NCI-H1105 treated with DMSO at 0.1 percent for 48 hours (cell line): ENCODE measurements around the gene EDC4.

Experiments used
- DNase-seq: peaks from one replicate; lab custom pipeline; 2025; lab: John Stamatoyannopoulos, UW

EDC4 gene

DNA sequence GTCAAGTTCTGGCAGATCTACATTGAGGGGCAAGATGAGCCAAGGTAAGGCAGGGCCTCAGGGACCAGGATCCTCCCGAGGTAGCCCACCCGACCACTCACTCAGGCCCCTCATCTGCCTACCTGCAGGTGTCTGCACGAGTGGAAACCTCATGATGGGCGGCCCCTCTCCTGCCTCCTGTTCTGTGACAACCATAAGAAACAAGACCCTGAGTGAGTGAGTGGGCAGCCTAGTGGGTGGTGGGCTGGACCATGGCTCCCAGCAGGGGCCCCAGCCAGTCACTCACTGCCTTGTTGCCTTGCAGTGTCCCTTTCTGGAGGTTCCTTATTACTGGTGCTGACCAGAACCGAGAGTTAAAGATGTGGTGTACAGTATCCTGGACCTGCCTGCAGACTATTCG lies 5.4 kb downstream of the EDC4 start:
- DNase-seq = no peak

GRCh38 chr16:67878846-67879245 lies 6.0 kb downstream of the EDC4 start:
- DNase-seq = no peak

GRCh38 chr16:67879462-67879861 lies 6.6 kb downstream of the EDC4 start:
- DNase-seq = no peak

GRCh38 chr16:67879936-67880335 lies 7.1 kb downstream of the EDC4 start:
- no peak for DNase-seq

GRCh38 chr16:67880584-67880983 lies 7.7 kb downstream of the EDC4 start:
- no peak for DNase-seq

- no peak for DNase-seq
These were observed 8.8 kb downstream of the EDC4 start for GRCh38 chr16:67881621-67882161.

GRCh38 chr16:67882374-67883145 lies 9.7 kb downstream of the EDC4 start:
- no peak for DNase-seq

DNA sequence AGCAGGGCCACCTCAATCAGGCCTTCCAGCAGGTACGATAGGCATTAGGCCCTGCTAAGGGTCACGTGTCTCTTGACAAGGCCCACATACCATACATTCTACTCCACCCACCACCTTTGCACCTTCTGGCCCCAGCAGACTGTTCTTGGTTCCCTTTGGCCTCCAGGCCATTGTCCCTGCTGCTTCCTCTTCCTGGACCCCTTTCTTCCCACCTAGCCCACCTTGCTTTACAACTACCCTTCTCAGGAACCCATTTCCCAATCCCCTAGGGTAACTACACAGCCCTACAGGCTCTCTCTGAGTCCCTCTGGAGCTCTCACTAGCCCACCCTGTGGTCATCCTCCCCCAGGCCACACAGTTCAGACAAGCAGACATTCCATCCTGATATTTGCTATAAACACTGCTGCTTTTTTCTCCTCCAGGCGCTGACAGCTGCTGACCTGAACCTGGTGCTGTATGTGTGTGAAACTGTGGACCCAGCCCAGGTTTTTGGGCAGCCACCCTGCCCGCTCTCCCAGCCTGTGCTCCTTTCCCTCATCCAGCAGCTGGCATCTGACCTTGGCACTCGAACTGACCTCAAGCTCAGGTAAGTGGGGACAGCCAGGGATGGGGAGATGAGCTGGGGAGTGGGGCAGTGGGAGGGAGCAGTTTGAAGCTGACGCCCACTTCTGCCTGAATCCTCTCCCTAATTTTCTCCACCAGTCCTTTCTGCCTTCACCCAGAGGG lies 10.5 kb downstream of the EDC4 start:
- no peak for DNase-seq

DNA sequence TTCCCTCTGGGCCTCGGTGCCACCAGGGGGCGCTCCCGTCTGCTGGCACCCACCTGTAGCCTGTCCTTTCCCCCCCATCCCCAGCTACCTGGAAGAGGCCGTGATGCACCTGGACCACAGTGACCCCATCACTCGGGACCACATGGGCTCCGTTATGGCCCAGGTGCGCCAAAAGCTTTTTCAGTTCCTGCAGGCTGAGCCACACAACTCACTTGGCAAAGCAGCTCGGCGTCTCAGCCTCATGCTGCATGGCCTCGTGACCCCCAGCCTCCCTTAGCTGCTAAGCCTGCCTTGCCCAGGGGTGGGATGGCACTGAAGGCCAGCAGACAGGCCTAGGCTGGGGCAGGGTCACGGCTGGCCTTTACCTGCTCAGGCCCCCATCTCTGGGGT lies 11.0 kb downstream of the EDC4 start:
- peak; percentile 20 for DNase-seq

DNA sequence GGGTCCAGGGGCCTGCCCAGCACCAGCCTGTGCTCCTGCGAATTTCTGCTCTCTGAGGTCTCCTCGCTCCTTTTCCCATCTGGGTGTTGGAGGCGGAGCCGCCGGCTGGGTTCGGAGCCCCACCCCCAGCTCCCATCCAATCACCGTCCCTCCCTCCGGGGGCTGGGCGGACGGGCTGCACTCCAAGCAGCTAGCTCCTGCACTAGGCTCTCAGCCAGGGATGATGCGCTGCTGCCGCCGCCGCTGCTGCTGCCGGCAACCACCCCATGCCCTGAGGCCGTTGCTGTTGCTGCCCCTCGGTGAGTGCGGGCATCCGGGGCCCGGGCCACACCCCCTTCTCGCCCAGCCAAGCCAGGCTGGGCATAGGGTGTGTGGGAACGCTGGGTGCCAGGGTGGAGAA lies 11.8 kb downstream of the EDC4 start, which contains the start of gene NRN1L:
Gene NRN1L (plus strand): TSS at position 202 of the 400 bp plus-strand sequence. CDS start 19 bp downstream, at position 221.
- DNase-seq = peak; percentile 68

GRCh38 chr16:67885545-67885944 lies 12.7 kb downstream of the EDC4 start:
- no peak for DNase-seq

GRCh38 chr16:67885976-67886375 lies 13.1 kb downstream of the EDC4 start:
- DNase-seq = no peak

GRCh38 chr16:67886387-67886786 lies 13.5 kb downstream of the EDC4 start:
- no peak for DNase-seq

DNA sequence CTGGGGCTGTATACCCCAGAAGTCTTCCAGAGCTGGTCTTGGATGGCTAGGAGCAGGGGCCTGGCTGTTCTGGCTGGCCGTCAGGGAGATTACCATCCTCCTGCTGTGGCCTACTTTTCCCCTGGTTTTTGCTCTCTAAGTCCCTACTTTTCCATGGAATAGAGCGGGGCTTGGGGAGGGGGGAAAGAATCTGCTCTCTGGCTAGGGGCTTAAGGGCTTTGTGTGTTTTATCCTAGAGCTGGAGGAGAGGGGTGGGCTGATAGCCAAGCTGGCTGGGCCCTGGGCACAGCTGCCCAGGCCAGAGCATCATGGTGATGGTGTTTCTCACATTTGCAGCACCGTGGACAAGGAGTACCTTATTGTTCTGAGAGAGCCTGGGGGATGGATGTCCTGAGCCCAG lies 15.5 kb downstream of the EDC4 start:
- DNase-seq = no peak

DNA sequence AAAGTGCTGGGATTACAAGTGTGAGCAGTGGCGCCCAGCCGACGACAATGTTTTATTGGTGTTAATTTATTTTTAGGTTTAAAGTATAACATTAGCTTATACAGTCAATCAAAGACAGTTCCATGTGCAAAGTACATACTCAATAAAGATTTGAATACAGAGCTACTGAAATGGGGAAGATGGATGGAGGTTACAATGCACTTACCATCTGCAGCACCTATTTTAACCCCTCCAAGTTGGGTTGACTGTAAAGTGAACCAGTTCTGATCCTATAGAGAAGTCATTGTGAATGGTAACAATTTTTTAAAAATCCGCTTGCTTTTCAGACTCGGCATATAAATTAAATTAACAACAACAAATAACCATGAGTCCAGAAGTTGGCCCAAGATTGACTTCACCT lies 19.5 kb downstream of the EDC4 start:
- no peak for DNase-seq

DNA sequence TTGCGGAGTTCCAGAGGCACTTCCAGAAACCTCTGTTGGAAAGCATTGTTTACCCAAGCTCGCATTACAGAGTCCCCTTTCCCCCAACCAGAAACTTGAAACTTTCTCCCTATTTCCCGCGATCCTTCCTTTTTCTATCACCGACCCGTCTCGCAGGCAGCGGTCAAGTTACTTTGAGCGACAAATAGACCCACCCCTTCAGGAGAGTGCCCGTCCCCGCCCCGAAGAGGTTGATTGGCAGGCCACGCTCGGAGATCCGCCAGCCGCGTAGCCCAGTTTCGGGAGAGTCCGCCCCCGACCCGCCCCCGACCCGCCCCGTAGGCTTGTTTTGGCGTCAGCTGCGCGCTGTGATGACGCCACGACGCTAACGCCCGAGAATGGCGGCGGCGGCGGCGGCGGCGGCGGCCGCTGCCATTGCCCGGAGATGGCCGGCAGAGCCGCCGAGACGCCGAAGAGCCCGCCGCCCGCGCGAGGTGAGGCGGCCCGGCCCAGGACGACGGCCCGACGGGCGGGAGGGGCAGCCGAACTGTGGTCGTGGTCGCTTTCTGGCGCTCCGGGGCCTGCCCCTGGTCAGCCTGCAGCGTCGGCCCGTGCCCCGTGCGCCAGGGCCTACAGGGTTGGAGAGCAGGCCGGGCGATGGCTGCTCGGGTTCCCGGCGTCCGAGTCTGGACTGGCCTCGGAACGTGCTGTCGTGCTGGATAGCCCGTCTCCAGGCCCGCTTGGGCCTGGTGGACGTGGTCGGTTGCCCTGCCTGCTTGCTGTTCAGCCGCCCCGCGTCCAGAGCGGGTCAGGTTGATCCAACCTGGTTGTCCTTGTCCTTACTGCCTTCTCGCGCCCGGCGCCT lies 20.3 kb downstream of the EDC4 start, which contains the start of gene PSKH1:
Gene PSKH1 (plus strand): TSS at position 356 of the 844 bp plus-strand sequence. CDS start 15,496 bp downstream, outside the sequence.
- peak; percentile 85 for DNase-seq

GRCh38 chr16:67893743-67894399 lies 21.0 kb downstream of the EDC4 start:
- DNase-seq = no peak

- DNase-seq = no peak
These were observed 24.4 kb downstream of the EDC4 start for GRCh38 chr16:67897231-67897630.

- no peak for DNase-seq
These were observed 28.9 kb downstream of the EDC4 start for GRCh38 chr16:67901734-67902133.

GRCh38 chr16:67902831-67903230 lies 30.0 kb downstream of the EDC4 start:
- DNase-seq = no peak

- DNase-seq = no peak
These were observed 34.7 kb downstream of the EDC4 start for GRCh38 chr16:67907397-67908180.
